ENCODE measurements around the gene TAS1R3.

Gene TAS1R3

GRCh38 chr1:1346501-1346890 lies 15.4 kb downstream of the TAS1R3 start:
- CTCF ChIA-PET: interaction anchor here (0.7 kb wide), 1 partner anchor 35 kb away, joined by 3 read pairs; no protein-coding TSS in a partner anchor
- no peak for DNase-seq (ENCODE audit: low spot score)
- TF ChIP-seq CTCF (conservative IDR thresholded peaks at IDR 0.05; ENCODE audit: low read depth): no peak
- peak overlapping the region; percentile 98 for H3K27ac ChIP-seq
- POLR2A ChIA-PET (ENCODE audit: low non-redundant PET): no interaction called here

- TF ChIP-seq CTCF (conservative IDR thresholded peaks at IDR 0.05; ENCODE audit: low read depth): no peak
- POLR2A ChIA-PET (ENCODE audit: low non-redundant PET): interaction anchor here (0.8 kb wide), 1 partner anchor 28 kb away, joined by 4 read pairs; the partner anchor contains the start of gene AURKAIP1
- peak overlapping the region; percentile 98 for H3K27ac ChIP-seq
- CTCF ChIA-PET: no interaction called here
- no peak for DNase-seq (ENCODE audit: low spot score)
These were observed 16.0 kb downstream of the TAS1R3 start for GRCh38 chr1:1347026-1347595.

- peak overlapping the region; percentile 98 for H3K27ac ChIP-seq
- TF ChIP-seq CTCF (conservative IDR thresholded peaks at IDR 0.05; ENCODE audit: low read depth): no peak
- ChIA-PET POLR2A (ENCODE audit: low non-redundant PET) (interaction anchor here (0.8 to 1.1 kb wide), 2 partner anchors 28 to 39 kb away, joined by 3 to 4 read pairs; partner anchors contain the start of gene AURKAIP1), CTCF (interaction anchor here (0.6 to 1.4 kb wide), 6 partner anchors 17 to 281 kb away, joined by 3 to 6 read pairs (median 3); partner anchors contain the start of gene AURKAIP1)
- DNase-seq (ENCODE audit: low spot score): no peak
These were observed 16.8 kb downstream of the TAS1R3 start for GRCh38 chr1:1347663-1348419.

GRCh38 chr1:1348420-1349255 lies 17.6 kb downstream of the TAS1R3 start:
- ChIA-PET POLR2A (ENCODE audit: low non-redundant PET) (interaction anchor here (1.1 kb wide), 1 partner anchor 39 kb away, joined by 3 read pairs; no protein-coding TSS in a partner anchor), CTCF (interaction anchor here (0.6 to 1.4 kb wide), 8 partner anchors 18 to 282 kb away, joined by 3 to 6 read pairs (median 3); partner anchors contain the start of gene AURKAIP1)
- no peak for TF ChIP-seq CTCF (conservative IDR thresholded peaks at IDR 0.05; ENCODE audit: low read depth)
- H3K27ac ChIP-seq: peak overlapping the region; percentile 98
- DNase-seq (ENCODE audit: low spot score): no peak

GRCh38 chr1:1349256-1350012 lies 18.4 kb downstream of the TAS1R3 start, which contains the start of gene DVL1:
Gene DVL1, minus strand, starts transcription at chr1:1349418. Its CDS starts 353 bp downstream, at chr1:1349065.
- peak; percentile 68 for DNase-seq (ENCODE audit: low spot score)
- CTCF ChIA-PET: interaction anchor here (0.6 kb wide), 2 partner anchors 50 to 64 kb away, joined by 3 to 4 read pairs; no protein-coding TSS in a partner anchor
- TF ChIP-seq CTCF (conservative IDR thresholded peaks at IDR 0.05; ENCODE audit: low read depth): peak; percentile 65
- POLR2A ChIA-PET (ENCODE audit: low non-redundant PET): no interaction called here
- peak within 1 kb of the TSS; percentile 98 for H3K27ac ChIP-seq
